Testis (tissue), 3 donors: ENCODE data around the gene CNTN4. TPM values are rescaled to one million over a fixed set of nuclear protein-coding genes. Genes with fewer than 3 reads are reported as not detected.

Experiments
- DNase-seq: peaks from one replicate; pipeline ENCODE4 v3.0.0-alpha.2; 2019
- H3K27ac ChIP-seq, 2 donors: fragments of 200-600 bp; sonication (generic); one replicate each; pipeline ENCODE4 v1.5.1; 2019
- H3K27me3 ChIP-seq: fragments of 200-600 bp; sonication (generic); one replicate; pipeline ENCODE4 v1.5.1; 2019
- H3K36me3 ChIP-seq: fragments of 200-600 bp; sonication (generic); one replicate; pipeline ENCODE4 v1.5.1; 2017; ENCODE audit warnings: low read depth; ENCODE audit errors: missing control alignments
- H3K4me1 ChIP-seq: fragments of 200-600 bp; sonication (generic); one replicate; pipeline ENCODE4 v1.5.1; 2019
- H3K4me3 ChIP-seq, 2 donors: fragments of 200-600 bp; sonication (generic); one replicate each; pipeline ENCODE4 v1.5.1; 2017 to 2019
- H3K9me3 ChIP-seq: fragments of 200-600 bp; sonication (generic); one replicate; pipeline ENCODE4 v1.5.1; 2017
- CTCF ChIP-seq, 3 experiments: fragments of 450-650 bp in 2 of 3; fragments of 200-600 bp in 1 of 3; sonication (generic) in 1 of 3; IDR thresholded peaks; one replicate each; pipeline ENCODE4 v1.5.1; 2016 to 2019; ENCODE audit warnings: antibody characterized with exemption in 3 of 3, mild to moderate bottlenecking in 2 of 3, moderate library complexity in 1 of 3
- POLR2A ChIP-seq: fragments of 450-650 bp; IDR thresholded peaks from one replicate; pipeline ENCODE4 v1.6.1; 2017; ENCODE audit warnings: antibody characterized with exemption, mild to moderate bottlenecking, moderate library complexity
- WGBS, 2 donors: methylation state at CpG; one replicate each; pipeline ENCODE4 v1.1.5; 2018; 5-methylcytosine and 5-hydroxymethylcytosine counted together
- intact Hi-C: fragments of 100-400 bp; cut with DNase I; formaldehyde crosslinking; loops from one replicate; pipeline ENCODE4 v1.15.1; 2023; ENCODE audit warnings: low total_unique reads
- polyA plus RNA-seq: library from polyadenylated mRNA; stranded (reverse); fragments of 350-450 nt; fragmentation: Illumina TruSeq; extraction: RNeasy Lipid Tissue Mini Kit (QIAGEN cat#74804); gene quantifications from one replicate; pipeline ENCODE4 v1.2.3, GENCODE V29; 2014; ENCODE audit warnings: low read depth, low replicate concordance; ENCODE audit not compliant: insufficient read depth
- total RNA-seq, 2 donors: library from RNA; depleted of rRNA; stranded (reverse); fragments of >200 nt; gene quantifications; one replicate each; pipeline ENCODE4 v1.2.3, GENCODE V29; 2016

Gene CNTN4
- total and polyA plus RNA-seq, 3 donors from 2014 or later: 10.4 to 37.7 (median 19.6) TPM

GRCh38 chr3:2826453-2826852, 727.8 kb downstream of the CNTN4 start:
- 85 to 86% methylated on average over 3 of the region's 3 CpGs for WGBS, 2 donors

GRCh38 chr3:2837239-2837638, 738.6 kb downstream of the CNTN4 start:
- H3K27ac ChIP-seq: no peak overlapping the region
- no peak for DNase-seq
- intact Hi-C loops: no loop called here
- TF ChIP-seq POLR2A (no peak), CTCF (IDR thresholded peaks at IDR 0.05) (no peak)
- H3K9me3 ChIP-seq: no peaks in the 10 kb centered on the region
- no peak overlapping the region for H3K4me3 ChIP-seq
- H3K4me1 ChIP-seq: no peaks in the 10 kb centered on the region
- 44 to 57% methylated on average over 6 of the region's 6 CpGs for WGBS, 2 donors
- H3K27me3 ChIP-seq: no peaks in the 10 kb centered on the region
- H3K36me3 ChIP-seq: no peaks in the 10 kb centered on the region

More at GRCh38 chr3:2826453-2826852, 727.8 kb downstream of the CNTN4 start:
- no peak for DNase-seq
- Histone ChIP-seq H3K27ac (no peak overlapping the region), H3K4me1 (no peaks in the 10 kb centered on the region), H3K9me3 (no peaks in the 10 kb centered on the region), H3K36me3 (no peaks in the 10 kb centered on the region), H3K27me3 (no peaks in the 10 kb centered on the region), H3K4me3 (no peak overlapping the region)
- intact Hi-C loops: no loop called here
- no peak for TF ChIP-seq POLR2A
- TF ChIP-seq CTCF (IDR thresholded peaks at IDR 0.05): no peak

- Histone ChIP-seq H3K36me3 (no peaks in the 10 kb centered on the region), H3K27ac (no peak overlapping the region), H3K4me1 (no peaks in the 10 kb centered on the region), H3K4me3 (no peak overlapping the region), H3K9me3 (no peaks in the 10 kb centered on the region), H3K27me3 (no peaks in the 10 kb centered on the region)
- WGBS, 2 donors: 81 to 83% methylated on average over 4 of the region's 4 CpGs
- no peak for DNase-seq
- intact Hi-C loops: no loop called here
- TF ChIP-seq CTCF (IDR thresholded peaks at IDR 0.05): no peak
- TF ChIP-seq POLR2A: no peak
Measured at GRCh38 chr3:2837910-2838309, 739.2 kb downstream of the CNTN4 start.

DNA sequence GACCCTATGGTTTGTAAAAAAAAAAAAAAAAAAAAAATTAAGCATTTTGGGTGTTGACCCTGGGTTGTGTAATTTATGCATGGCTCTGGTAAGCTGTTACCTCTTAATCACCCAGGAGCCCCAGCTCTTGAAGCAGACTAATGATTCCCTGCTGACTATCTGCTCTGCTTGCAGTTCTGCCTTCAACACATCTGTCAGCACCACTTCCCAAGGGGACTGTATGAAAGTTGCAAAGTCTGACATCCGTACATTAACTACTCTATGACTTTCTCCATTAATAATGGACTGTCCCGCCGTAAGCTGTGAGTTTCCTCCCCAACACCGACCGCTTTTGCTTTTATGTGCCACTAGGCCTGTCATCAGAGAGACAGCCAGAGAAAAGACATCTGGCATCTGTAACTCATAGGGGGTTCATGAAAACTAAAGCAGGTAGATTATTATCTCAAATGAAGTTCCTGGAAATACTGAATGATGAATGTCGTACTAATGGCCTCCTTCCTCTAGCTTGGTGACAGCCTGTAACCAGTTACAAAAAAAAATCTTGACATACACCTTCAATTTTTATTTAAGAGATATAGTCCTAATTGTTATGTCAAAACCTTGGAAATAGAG, 740.0 kb downstream of the CNTN4 start:
- DNase-seq: no peak
- Histone ChIP-seq H3K4me3 (no peak overlapping the region), H3K27me3 (no peaks in the 10 kb centered on the region), H3K27ac (no peak overlapping the region), H3K36me3 (no peaks in the 10 kb centered on the region), H3K4me1 (no peaks in the 10 kb centered on the region), H3K9me3 (no peaks in the 10 kb centered on the region)
- intact Hi-C loops: no loop called here
- TF ChIP-seq CTCF (IDR thresholded peaks at IDR 0.05): no peak
- TF ChIP-seq POLR2A: no peak
- WGBS, 2 donors: 76 to 84% methylated on average over 6 of the region's 6 CpGs

GRCh38 chr3:2839876-2840275, 741.2 kb downstream of the CNTN4 start:
- no peaks in the 10 kb centered on the region for H3K27me3 ChIP-seq
- no peaks in the 10 kb centered on the region for H3K9me3 ChIP-seq
- no peak for TF ChIP-seq CTCF (IDR thresholded peaks at IDR 0.05)
- TF ChIP-seq POLR2A: no peak
- H3K36me3 ChIP-seq: no peaks in the 10 kb centered on the region
- H3K4me1 ChIP-seq: no peaks in the 10 kb centered on the region
- no peak for DNase-seq
- H3K27ac ChIP-seq: no peak overlapping the region
- no peak overlapping the region for H3K4me3 ChIP-seq
- intact Hi-C loops: no loop called here
- WGBS, 2 donors: 70 to 75% methylated on average over 3 of the region's 3 CpGs
